SH-SY5Y (cell line): ENCODE results near the gene NRP1.

Experiments
- GATA2 ChIP-seq: IDR thresholded peaks from 2 replicates; pipeline ENCODE4 v1.6.1; 2011; ENCODE audit warnings: mild to moderate bottlenecking, low read depth, low read length
- GATA3 ChIP-seq: IDR thresholded peaks from 2 replicates; pipeline ENCODE4 v1.6.1; 2011; ENCODE audit warnings: low read depth, mild to moderate bottlenecking, low read length, moderate library complexity

GRCh38 chr10:33235951-33236350 is 98.5 kb downstream of the NRP1 start:
- TF ChIP-seq GATA3 = no peak
- TF ChIP-seq GATA2 = no peak
